ENCODE data around the gene WSCD2. TPM values are rescaled to one million over a fixed set of nuclear protein-coding genes. Genes with fewer than 3 reads are reported as not detected.

WSCD2 gene
- total and polyA plus RNA-seq, 3 donors from 2014 or later: 0.50 to 1.7 (median 0.94) TPM

- DNase-seq: no peak
- 78 to 89% methylated on average over 3 of the region's 3 CpGs for WGBS, 2 donors
- Histone ChIP-seq H3K27ac (no peak overlapping the region), H3K4me3 (no peak overlapping the region), H3K27me3 (no peaks in the 10 kb centered on the region), H3K9me3 (no peaks in the 10 kb centered on the region), H3K4me1 (no peaks in the 10 kb centered on the region), H3K36me3 (ENCODE audit: low read depth, missing control alignments) (no peaks in the 10 kb centered on the region)
- TF ChIP-seq, protein P1, sequence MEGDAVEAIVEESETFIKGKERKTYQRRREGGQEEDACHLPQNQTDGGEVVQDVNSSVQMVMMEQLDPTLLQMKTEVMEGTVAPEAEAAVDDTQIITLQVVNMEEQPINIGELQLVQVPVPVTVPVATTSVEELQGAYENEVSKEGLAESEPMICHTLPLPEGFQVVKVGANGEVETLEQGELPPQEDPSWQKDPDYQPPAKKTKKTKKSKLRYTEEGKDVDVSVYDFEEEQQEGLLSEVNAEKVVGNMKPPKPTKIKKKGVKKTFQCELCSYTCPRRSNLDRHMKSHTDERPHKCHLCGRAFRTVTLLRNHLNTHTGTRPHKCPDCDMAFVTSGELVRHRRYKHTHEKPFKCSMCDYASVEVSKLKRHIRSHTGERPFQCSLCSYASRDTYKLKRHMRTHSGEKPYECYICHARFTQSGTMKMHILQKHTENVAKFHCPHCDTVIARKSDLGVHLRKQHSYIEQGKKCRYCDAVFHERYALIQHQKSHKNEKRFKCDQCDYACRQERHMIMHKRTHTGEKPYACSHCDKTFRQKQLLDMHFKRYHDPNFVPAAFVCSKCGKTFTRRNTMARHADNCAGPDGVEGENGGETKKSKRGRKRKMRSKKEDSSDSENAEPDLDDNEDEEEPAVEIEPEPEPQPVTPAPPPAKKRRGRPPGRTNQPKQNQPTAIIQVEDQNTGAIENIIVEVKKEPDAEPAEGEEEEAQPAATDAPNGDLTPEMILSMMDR (IDR thresholded peaks at IDR 0.05): no peak
- TF ChIP-seq POLR2A (IDR thresholded peaks at IDR 0.05): no peak
- intact Hi-C loops (cut with DNase I; ENCODE audit: low total_unique reads): no loop called here
These were observed 25.6 kb upstream of the WSCD2 start for GRCh38 chr12:108103517-108103916.

DNA sequence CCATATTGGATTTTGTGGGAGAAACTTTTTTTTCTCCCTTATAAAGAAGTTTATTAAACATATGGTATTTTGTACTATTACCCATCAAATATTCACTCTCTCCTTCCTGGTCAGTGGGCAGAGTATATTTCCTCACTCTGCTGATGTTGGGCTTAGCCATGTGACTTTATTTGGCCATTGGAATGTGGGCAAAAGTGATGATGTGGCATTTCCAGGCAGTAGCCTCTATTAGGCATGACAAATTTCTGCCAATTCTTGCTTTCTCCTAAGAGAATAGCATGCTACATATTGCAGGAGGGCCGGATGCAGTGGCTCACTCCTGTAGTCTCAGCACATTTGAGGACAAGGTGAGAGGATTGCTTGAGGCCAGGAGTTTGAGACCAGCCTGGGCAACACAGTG lies 24.4 kb upstream of the WSCD2 start:
- Histone ChIP-seq H3K27me3 (no peaks in the 10 kb centered on the region), H3K4me3 (no peak overlapping the region), H3K9me3 (no peaks in the 10 kb centered on the region), H3K4me1 (no peaks in the 10 kb centered on the region), H3K36me3 (ENCODE audit: low read depth, missing control alignments) (no peaks in the 10 kb centered on the region), H3K27ac (no peak overlapping the region)
- TF ChIP-seq, protein P1 (IDR thresholded peaks at IDR 0.05): no peak
- no peak for TF ChIP-seq POLR2A (IDR thresholded peaks at IDR 0.05)
- WGBS, 2 donors: 50 to 89% methylated on average over 1 of the region's 1 CpG
- intact Hi-C loops (cut with DNase I; ENCODE audit: low total_unique reads): no loop called here
- no peak for DNase-seq

GRCh38 chr12:108106599-108106998 lies 22.5 kb upstream of the WSCD2 start:
- Histone ChIP-seq H3K36me3 (ENCODE audit: low read depth, missing control alignments) (no peaks in the 10 kb centered on the region), H3K9me3 (no peaks in the 10 kb centered on the region), H3K27me3 (no peaks in the 10 kb centered on the region), H3K4me3 (no peak overlapping the region), H3K4me1 (no peaks in the 10 kb centered on the region), H3K27ac (no peak overlapping the region)
- intact Hi-C loops (cut with DNase I; ENCODE audit: low total_unique reads): no loop called here
- 88 to 94% methylated on average over 1 of the region's 1 CpG for WGBS, 2 donors
- TF ChIP-seq, protein P1 (IDR thresholded peaks at IDR 0.05): no peak
- TF ChIP-seq POLR2A (IDR thresholded peaks at IDR 0.05): no peak
- no peak for DNase-seq

GRCh38 chr12:108107293-108107692 lies 21.8 kb upstream of the WSCD2 start:
- TF ChIP-seq POLR2A (IDR thresholded peaks at IDR 0.05): no peak
- TF ChIP-seq, protein P1 (IDR thresholded peaks at IDR 0.05): no peak
- Histone ChIP-seq H3K4me1 (no peaks in the 10 kb centered on the region), H3K27ac (no peak overlapping the region), H3K36me3 (ENCODE audit: low read depth, missing control alignments) (no peaks in the 10 kb centered on the region), H3K27me3 (no peaks in the 10 kb centered on the region), H3K9me3 (no peaks in the 10 kb centered on the region), H3K4me3 (no peak overlapping the region)
- 70 to 78% methylated on average over 4 of the region's 4 CpGs for WGBS, 2 donors
- intact Hi-C loops (cut with DNase I; ENCODE audit: low total_unique reads): no loop called here
- no peak for DNase-seq

DNA sequence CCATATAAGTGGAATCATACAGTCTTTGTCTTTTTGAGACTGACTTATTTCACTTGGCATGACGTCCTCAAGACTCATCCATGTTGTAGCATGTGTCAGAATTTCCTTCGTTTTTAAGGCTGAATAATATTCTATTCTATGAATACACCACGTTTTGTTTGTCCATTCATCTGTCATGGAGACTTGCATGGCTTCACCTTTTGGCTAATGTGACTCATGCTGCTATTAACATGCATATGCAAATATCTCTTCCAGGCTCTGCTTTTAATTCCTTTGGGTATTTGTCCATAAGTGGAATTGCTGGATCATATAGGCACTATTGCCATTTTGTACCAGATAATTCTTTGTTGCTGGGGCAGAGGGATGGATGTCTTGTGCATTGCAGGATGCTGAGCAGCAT lies 19.6 kb upstream of the WSCD2 start:
- Histone ChIP-seq H3K27ac (no peak overlapping the region), H3K27me3 (no peaks in the 10 kb centered on the region), H3K9me3 (no peaks in the 10 kb centered on the region), H3K36me3 (ENCODE audit: low read depth, missing control alignments) (no peaks in the 10 kb centered on the region), H3K4me1 (peaks cover 4% of the 10 kb centered on the region), H3K4me3 (no peak overlapping the region)
- TF ChIP-seq, protein P1 (IDR thresholded peaks at IDR 0.05): no peak
- no peak for TF ChIP-seq POLR2A (IDR thresholded peaks at IDR 0.05)
- intact Hi-C loops (cut with DNase I; ENCODE audit: low total_unique reads): no loop called here
- no peak for DNase-seq
- 70 to 85% methylated on average over 3 of the region's 3 CpGs for WGBS, 2 donors
